Activated T-cell treated with anti-CD3 and anti-CD28 coated beads, Interleukin-2, amount 50 U/mL, for 48 hours (primary cell): ENCODE data around the gene UBD.

ENCODE experiments used
- DNase-seq, 2 experiments: peaks; one replicate each; pipeline ENCODE4 v3.0.0-alpha.2; 2020

The UBD gene

GRCh38 chr6:29558439-29559079, 973 bp downstream of the UBD start:
- DNase-seq, result no peak

GRCh38 chr6:29557320-29557719, 2.2 kb downstream of the UBD start:
- no peak for DNase-seq

- no peak for DNase-seq
Measured at GRCh38 chr6:29554764-29555163, 4.8 kb downstream of the UBD start.

GRCh38 chr6:29553268-29554057, 6.1 kb downstream of the UBD start:
- DNase-seq, result peak; percentile 37 to 49

GRCh38 chr6:29552512-29553051, 7.0 kb downstream of the UBD start:
- peak; percentile 27 to 30 for DNase-seq

GRCh38 chr6:29547573-29547972, 12.0 kb downstream of the UBD start:
- no peak for DNase-seq

- DNase-seq, result no peak
Measured at GRCh38 chr6:29537714-29538403, 21.7 kb downstream of the UBD start.

GRCh38 chr6:29532320-29532951, 27.1 kb downstream of the UBD start:
- no peak for DNase-seq

GRCh38 chr6:29531668-29532067, 27.9 kb downstream of the UBD start:
- DNase-seq, result peak in 1 of 2 experiments; percentile 42

- DNase-seq, result no peak
Measured at GRCh38 chr6:29530671-29531310, 28.7 kb downstream of the UBD start.

- no peak for DNase-seq
Measured at GRCh38 chr6:29529956-29530355, 29.6 kb downstream of the UBD start.

GRCh38 chr6:29528988-29529560, 30.5 kb downstream of the UBD start:
- no peak for DNase-seq

- no peak for DNase-seq
Measured at GRCh38 chr6:29528300-29528931, 31.1 kb downstream of the UBD start.

GRCh38 chr6:29527564-29527963, 32.0 kb downstream of the UBD start:
- no peak for DNase-seq

GRCh38 chr6:29527126-29527525, 32.4 kb downstream of the UBD start:
- no peak for DNase-seq

GRCh38 chr6:29525311-29525639, 34.3 kb downstream of the UBD start:
- no peak for DNase-seq

GRCh38 chr6:29524444-29525310, 34.9 kb downstream of the UBD start:
- no peak for DNase-seq

GRCh38 chr6:29524044-29524443, 35.5 kb downstream of the UBD start:
- DNase-seq, result no peak

- DNase-seq, result no peak
Measured at GRCh38 chr6:29522227-29522626, 37.3 kb downstream of the UBD start.

- DNase-seq, result no peak
Measured at GRCh38 chr6:29521006-29521680, 38.4 kb downstream of the UBD start.
